A673 (cell line): ENCODE measurements around the gene HTN1. TPM values are rescaled to one million over a fixed set of nuclear protein-coding genes. Genes with fewer than 3 reads are reported as not detected.
"Not testable (repeated sequence)": the region's sequence is repeated elsewhere in the genome, so short reads cannot be mapped to it uniquely, and the experiment has no call there.

Experiments used
- Bru-seq: library from RNA; stranded (reverse); fragments of 400-500 nt; gene quantifications from one replicate; lab custom pipeline; 2021; lab: Mats Ljungman, UMichigan
- BruChase-seq, 2 experiments: library from RNA; stranded (reverse); fragments of 400-500 nt; gene quantifications; one replicate each; lab custom pipeline; 2021; lab: Mats Ljungman, UMichigan
- BruUV-seq: library from RNA; stranded (reverse); fragments of 400-500 nt; replicated peaks from 2 replicates; lab custom pipeline; 2021; lab: Mats Ljungman, UMichigan
- CTCF ChIA-PET: fragments of 300-600 bp; sonication (Branson Sonifier 250); formaldehyde crosslinking; loops from one replicate; lab custom pipeline; 2022; ENCODE audit warnings: antibody characterized with exemption; lab: Charles Lee
- POLR2A ChIA-PET: fragments of 300-600 bp; sonication (Branson Sonifier 250); formaldehyde crosslinking; loops from one replicate; lab custom pipeline; 2022; ENCODE audit warnings: antibody characterized with exemption; ENCODE audit not compliant: low non-redundant PET; lab: Charles Lee
- DNase-seq: peaks from one replicate; pipeline ENCODE4 v3.0.0-alpha.2; 2015; ENCODE audit warnings: low spot score
- H3K27ac ChIP-seq: fragments of 200-600 bp; sonication (generic); 2 replicates; pipeline ENCODE4 v1.5.1; 2016; ENCODE audit warnings: mixed run types, low read depth, mild to moderate bottlenecking, mixed read lengths, antibody characterized with exemption, low read length; ENCODE audit not compliant: poor library complexity, severe bottlenecking
- H3K27me3 ChIP-seq: fragments of 200-600 bp; sonication (generic); replicated peaks from 2 replicates; pipeline ENCODE4 v1.6.1; 2017; ENCODE audit warnings: mixed run types, low read depth, mild to moderate bottlenecking, mixed read lengths, antibody characterized with exemption, low read length; ENCODE audit not compliant: insufficient read depth, poor library complexity
- H3K36me3 ChIP-seq: fragments of 200-600 bp; sonication (generic); 2 replicates; pipeline ENCODE4 v1.6.1; 2016; ENCODE audit warnings: mixed run types, mild to moderate bottlenecking, mixed read lengths, antibody characterized with exemption, low read length; ENCODE audit not compliant: insufficient read depth, poor library complexity, severe bottlenecking
- H3K4me1 ChIP-seq: fragments of 200-600 bp; sonication (generic); 2 replicates; pipeline ENCODE4 v1.6.1; 2017; ENCODE audit warnings: mixed run types, mild to moderate bottlenecking, mixed read lengths, antibody characterized with exemption, low read length; ENCODE audit not compliant: insufficient read depth, poor library complexity, severe bottlenecking
- H3K4me3 ChIP-seq: fragments of 200-600 bp; sonication (generic); 2 replicates; pipeline ENCODE4 v1.5.1; 2016; ENCODE audit warnings: low read depth, mixed run types, mild to moderate bottlenecking, mixed read lengths, low read length; ENCODE audit not compliant: poor library complexity, severe bottlenecking
- H3K9me3 ChIP-seq: fragments of 200-600 bp; sonication (generic); 2 replicates; pipeline ENCODE4 v1.6.1; 2016; ENCODE audit warnings: mixed run types, low read depth, mild to moderate bottlenecking, mixed read lengths, antibody characterized with exemption, low read length; ENCODE audit not compliant: poor library complexity, severe bottlenecking
- EZH2 ChIP-seq: fragments of 200-600 bp; sonication (generic); IDR thresholded peaks from 2 replicates; pipeline ENCODE4 v1.6.1; 2017; ENCODE audit warnings: borderline replicate concordance, low read depth, mild to moderate bottlenecking, mixed read lengths, antibody characterized with exemption, low read length; ENCODE audit not compliant: poor library complexity, severe bottlenecking
- intact Hi-C: fragments of 100-400 bp; cut with micrococcal nuclease; formaldehyde crosslinking; loops from one replicate; pipeline ENCODE4 v1.10.0; 2022; ENCODE audit not compliant: unreplicated experiment
- long read RNA-seq: library from polyadenylated mRNA; stranded (forward); transcript quantifications from one replicate; pipeline ENCODE4 v2.0.0, GENCODE V29; 2022
- total RNA-seq: library from RNA; stranded (reverse); gene quantifications from 2 replicates; pipeline ENCODE4 v1.2.3, GENCODE V29; 2021
- TF ChIP-seq, protein P1 (sequence below): fragments of 300-800, 200-600 bp; sonication (generic); conservative IDR thresholded peaks from 2 replicates; pipeline ENCODE4 v1.5.1; 2017; ENCODE audit warnings: low read depth, mild to moderate bottlenecking, antibody characterized with exemption, low read length, moderate library complexity, mixed read lengths

The HTN1 gene
- not detected in 2 replicates for total RNA-seq
- not detected for Bru-seq, nascent RNA
- not detected for BruChase-seq, experiment 1, labeled RNA remaining after a 2-hour chase
- BruChase-seq, experiment 2, labeled RNA remaining after a 6-hour chase = not detected
- long read RNA-seq = 0 reads

- POLR2A ChIA-PET, H3K27ac ChIP-seq, H3K9me3 ChIP-seq, H3K27me3 ChIP-seq, CTCF ChIA-PET, H3K4me3 ChIP-seq, intact Hi-C loops, BruUV-seq, H3K36me3 ChIP-seq, H3K4me1 ChIP-seq, DNase-seq: not testable (repeated sequence)
Observed at GRCh38 chr4:70050138-70050537, at the start of gene HTN1. HTN1 (plus strand) TSS chr4:70050438; CDS start chr4:70053077, 2,639 bp downstream.

DNA sequence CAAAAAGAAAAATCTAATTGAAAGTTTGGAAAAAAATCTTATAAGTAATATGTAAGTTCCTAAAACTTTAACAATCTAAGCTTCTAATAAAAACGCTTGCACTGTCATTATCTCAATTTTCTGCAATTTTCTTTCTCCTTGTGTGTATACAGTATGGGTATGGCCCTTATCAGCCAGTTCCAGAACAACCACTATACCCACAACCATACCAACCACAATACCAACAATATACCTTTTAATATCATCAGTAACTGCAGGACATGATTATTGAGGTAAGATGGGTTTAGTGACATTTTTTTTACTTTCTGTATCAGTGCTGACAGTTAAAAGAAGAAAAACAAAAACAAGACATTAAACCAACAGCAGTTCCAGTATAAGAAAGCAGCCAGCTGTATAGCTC lies 49.5 kb upstream of the HTN1 start:
- H3K27ac ChIP-seq = no peak overlapping the region
- DNase-seq = no peak
- intact Hi-C loops = no loop called here
- POLR2A ChIA-PET = no interaction called here
- CTCF ChIA-PET = no interaction called here
- BruUV-seq = no TSS peak
- H3K4me1 ChIP-seq = no peaks in the 10 kb centered on the region
- no peak overlapping the region for H3K4me3 ChIP-seq
- TF ChIP-seq, protein P1, sequence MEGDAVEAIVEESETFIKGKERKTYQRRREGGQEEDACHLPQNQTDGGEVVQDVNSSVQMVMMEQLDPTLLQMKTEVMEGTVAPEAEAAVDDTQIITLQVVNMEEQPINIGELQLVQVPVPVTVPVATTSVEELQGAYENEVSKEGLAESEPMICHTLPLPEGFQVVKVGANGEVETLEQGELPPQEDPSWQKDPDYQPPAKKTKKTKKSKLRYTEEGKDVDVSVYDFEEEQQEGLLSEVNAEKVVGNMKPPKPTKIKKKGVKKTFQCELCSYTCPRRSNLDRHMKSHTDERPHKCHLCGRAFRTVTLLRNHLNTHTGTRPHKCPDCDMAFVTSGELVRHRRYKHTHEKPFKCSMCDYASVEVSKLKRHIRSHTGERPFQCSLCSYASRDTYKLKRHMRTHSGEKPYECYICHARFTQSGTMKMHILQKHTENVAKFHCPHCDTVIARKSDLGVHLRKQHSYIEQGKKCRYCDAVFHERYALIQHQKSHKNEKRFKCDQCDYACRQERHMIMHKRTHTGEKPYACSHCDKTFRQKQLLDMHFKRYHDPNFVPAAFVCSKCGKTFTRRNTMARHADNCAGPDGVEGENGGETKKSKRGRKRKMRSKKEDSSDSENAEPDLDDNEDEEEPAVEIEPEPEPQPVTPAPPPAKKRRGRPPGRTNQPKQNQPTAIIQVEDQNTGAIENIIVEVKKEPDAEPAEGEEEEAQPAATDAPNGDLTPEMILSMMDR = no peak
- no peak for TF ChIP-seq EZH2
- no peaks in the 10 kb centered on the region for H3K36me3 ChIP-seq
- H3K9me3 ChIP-seq = no peaks in the 10 kb centered on the region
- H3K27me3 ChIP-seq = no peaks in the 10 kb centered on the region

GRCh38 chr4:70002507-70002906 lies 47.7 kb upstream of the HTN1 start:
- intact Hi-C loops = no loop called here
- no peaks in the 10 kb centered on the region for H3K9me3 ChIP-seq
- ChIA-PET POLR2A (no interaction called here), CTCF (no interaction called here)
- H3K4me3 ChIP-seq = no peak overlapping the region
- H3K4me1 ChIP-seq = no peaks in the 10 kb centered on the region
- no peak for TF ChIP-seq EZH2
- TF ChIP-seq, protein P1 = no peak
- no peak for DNase-seq
- no peak overlapping the region for H3K27ac ChIP-seq
- no peaks in the 10 kb centered on the region for H3K27me3 ChIP-seq
- no peaks in the 10 kb centered on the region for H3K36me3 ChIP-seq
- no TSS peak for BruUV-seq

GRCh38 chr4:70008771-70009170 lies 41.5 kb upstream of the HTN1 start:
- POLR2A ChIA-PET = no interaction called here
- no peak for TF ChIP-seq EZH2
- TF ChIP-seq, protein P1 = no peak

DNA sequence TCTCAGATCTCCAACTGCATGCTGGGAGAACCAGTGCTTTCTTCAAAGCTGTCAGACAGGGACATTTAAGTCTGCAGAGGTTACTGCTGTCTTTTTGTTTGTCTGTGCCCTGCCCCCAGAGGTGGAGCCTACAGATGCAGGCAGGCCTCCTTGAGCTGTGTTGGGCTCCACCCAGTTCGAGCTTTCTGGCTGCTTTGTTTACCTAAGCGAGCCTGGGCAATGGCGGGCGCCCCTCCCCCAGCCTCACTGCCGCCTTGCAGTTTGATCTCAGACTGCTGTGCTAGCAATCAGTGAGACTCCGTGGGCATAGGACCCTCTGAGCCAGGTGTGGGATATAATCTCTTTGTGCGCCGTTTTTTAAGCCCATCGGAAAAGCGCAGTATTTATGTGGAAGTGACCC lies 31.2 kb upstream of the HTN1 start:
- CTCF ChIA-PET, H3K9me3 ChIP-seq, H3K36me3 ChIP-seq, POLR2A ChIA-PET, intact Hi-C loops, H3K27me3 ChIP-seq, H3K4me3 ChIP-seq, BruUV-seq, H3K27ac ChIP-seq, H3K4me1 ChIP-seq, DNase-seq: not testable (repeated sequence)

More at GRCh38 chr4:70008771-70009170, 41.5 kb upstream of the HTN1 start:
- no peak overlapping the region for H3K4me3 ChIP-seq
- no peak for DNase-seq
- no peaks in the 10 kb centered on the region for H3K36me3 ChIP-seq
- CTCF ChIA-PET = no interaction called here
- H3K9me3 ChIP-seq = no peaks in the 10 kb centered on the region
- BruUV-seq = no TSS peak
- H3K27ac ChIP-seq = no peak overlapping the region
- intact Hi-C loops = no loop called here
- no peaks in the 10 kb centered on the region for H3K27me3 ChIP-seq
- H3K4me1 ChIP-seq = no peaks in the 10 kb centered on the region
